A549 (cell line): ENCODE measurements around the gene VIPR2. TPM values are rescaled to one million over a fixed set of nuclear protein-coding genes. Genes with fewer than 3 reads are reported as not detected.

ENCODE experiments used
- ATAC-seq, 2 experiments: fragments of 200-7000 bp in 1 of 2; fragments of >200 bp in 1 of 2; cut with Nextera tagmentation in 1 of 2; cut with Tn5 transposase in 1 of 2; 3 replicates each; pipeline versions ENCODE4 v1.8.0 to v1.9.1; 2018 to 2020; ENCODE audit warnings: mild to moderate bottlenecking in 1 of 2, moderate library complexity in 1 of 2
- CTCF ChIA-PET: fragments of 300-600 bp; sonication (Branson Sonifier 250); formaldehyde crosslinking; extraction: SDS; loops from one replicate; lab custom pipeline; 2021; ENCODE audit warnings: antibody characterized with exemption, inconsistent platforms; lab: Yijun Ruan, JAX
- POLR2A ChIA-PET: fragments of 350-600 bp; formaldehyde crosslinking; extraction: SDS; loops from one replicate; lab custom pipeline; 2021; ENCODE audit warnings: antibody characterized with exemption, inconsistent platforms; lab: Yijun Ruan, JAX
- DNase-seq, 2 experiments: peaks; one replicate each; pipeline versions ENCODE4 v3.0.0 to v3.0.0-alpha.2; 2011 to 2016; ENCODE audit warnings: low read depth in 1 of 2, low spot score in 1 of 2
- FAIRE-seq: peaks from 2 replicates; lab custom pipeline; 2011; peaks lifted over from hg19 to GRCh38; lab: Jason Lieb, UNC
- H3K27ac ChIP-seq, 2 experiments: fragments of >200 bp; sonication (Bioruptor Twin); formaldehyde crosslinking; 3 replicates each; pipeline ENCODE4 v1.5.1; 2016 to 2017
- H3K4me1 ChIP-seq: fragments of >200 bp; sonication (Bioruptor Twin); formaldehyde crosslinking; 3 replicates; pipeline ENCODE4 v1.6.1; 2016
- H3K4me2 ChIP-seq: fragments of >200 bp; sonication (Bioruptor Twin); formaldehyde crosslinking; 3 replicates; pipeline ENCODE4 v1.6.1; 2016
- H3K4me3 ChIP-seq: fragments of >200 bp; sonication (Bioruptor Twin); formaldehyde crosslinking; 3 replicates; pipeline ENCODE4 v1.5.1; 2016
- H3K9me3 ChIP-seq: fragments of >200 bp; sonication (Bioruptor Twin); formaldehyde crosslinking; 3 replicates; pipeline ENCODE4 v1.6.1; 2016
- CBX8 ChIP-seq: fragments of 200-600 bp; sonication (generic); IDR thresholded peaks from 2 replicates; pipeline ENCODE4 v1.6.1; 2016
- CEBPB ChIP-seq, 2 experiments: fragments of >200 bp in 1 of 2; sonication (Bioruptor Twin) in 1 of 2; formaldehyde crosslinking in 1 of 2; IDR thresholded peaks; 2 replicates each; pipeline ENCODE4 v1.6.1; 2012 to 2016
- E2F6 ChIP-seq: IDR thresholded peaks from 2 replicates; pipeline ENCODE4 v1.6.1; 2012; ENCODE audit warnings: low read depth, borderline replicate concordance
- EHMT2 ChIP-seq: fragments of 200-600 bp; sonication (generic); IDR thresholded peaks from 2 replicates; pipeline ENCODE4 v1.6.1; 2016; ENCODE audit warnings: antibody characterized with exemption, low read depth, mild to moderate bottlenecking, moderate library complexity
- ESRRA ChIP-seq: fragments of 150-350 bp; IDR thresholded peaks from 2 replicates; pipeline ENCODE4 v1.6.1; 2014; ENCODE audit warnings: mild to moderate bottlenecking, low read length, borderline replicate concordance
- GATA3 ChIP-seq: IDR thresholded peaks from 2 replicates; pipeline ENCODE4 v1.6.1; 2012; ENCODE audit warnings: borderline replicate concordance
- MAFK ChIP-seq: fragments of 450-650 bp; IDR thresholded peaks from 2 replicates; pipeline ENCODE4 v1.6.1; 2014; ENCODE audit not compliant: partially characterized antibody
- MAX ChIP-seq: IDR thresholded peaks from 2 replicates; pipeline ENCODE4 v1.6.1; 2012
- MAZ ChIP-seq: fragments of 150-350 bp; IDR thresholded peaks from 2 replicates; pipeline ENCODE4 v1.6.1; 2014; ENCODE audit warnings: antibody characterized with exemption, low read depth, low read length, borderline replicate concordance
- NFE2L2 ChIP-seq: fragments of 150-350 bp; conservative IDR thresholded peaks from 2 replicates; pipeline ENCODE4 v1.6.1; 2014; ENCODE audit warnings: low read length
- NPAS2 ChIP-seq: fragments of 250-450 bp; sonication (Bioruptor Pico); IDR thresholded peaks from 2 replicates; pipeline ENCODE4 v1.8.0; 2022; ENCODE audit warnings: mild to moderate bottlenecking, moderate library complexity, borderline replicate concordance
- NR3C1 ChIP-seq: fragments of >200 bp; sonication (Bioruptor Twin); formaldehyde crosslinking; IDR thresholded peaks from 3 replicates; pipeline ENCODE4 v1.6.1; 2017
- POLR2A ChIP-seq: IDR thresholded peaks from 2 replicates; pipeline ENCODE4 v1.6.1; 2012; ENCODE audit warnings: mild to moderate bottlenecking, low read length
- RARB ChIP-seq: fragments of 250-450 bp; sonication (Bioruptor Pico); IDR thresholded peaks from 2 replicates; pipeline ENCODE4 v1.8.0; 2021; ENCODE audit warnings: mild to moderate bottlenecking, moderate library complexity
- RNF2 ChIP-seq: fragments of 200-600 bp; sonication (generic); IDR thresholded peaks from 2 replicates; pipeline ENCODE4 v1.6.1; 2016; ENCODE audit warnings: low read depth, mild to moderate bottlenecking, antibody characterized with exemption, moderate library complexity, borderline replicate concordance
- USF2 ChIP-seq: fragments of 450-650 bp; IDR thresholded peaks from 2 replicates; pipeline ENCODE4 v1.6.1; 2014; ENCODE audit warnings: antibody characterized with exemption
- ZFP36 ChIP-seq: fragments of 450-650 bp; IDR thresholded peaks from 2 replicates; pipeline ENCODE4 v1.6.1; 2014; ENCODE audit warnings: borderline replicate concordance; ENCODE audit not compliant: partially characterized antibody
- whole genome bisulfite sequencing: methylation state at CpG from one replicate; pipeline ENCODE4 v1.1.6; 2017; ENCODE audit errors: missing lambda C conversion rate; 5-methylcytosine and 5-hydroxymethylcytosine counted together
- polyA plus RNA-seq, 4 experiments: library from polyadenylated mRNA; depleted of rRNA in 3 of 4; stranded (reverse); fragments of >200 nt; fragmentation: RNase III in 1 of 4; extraction: RNeasy Plus Mini Kit Qiagen cat#74134 plus additional on column Dnase treatment in 1 of 4; gene quantifications; 2 replicates in 3 of 4; 3 replicates in 1 of 4; pipeline ENCODE4 v1.2.3, GENCODE V29; 2011 to 2017
- TF ChIP-seq, protein P1 (sequence below): IDR thresholded peaks from 2 replicates; pipeline ENCODE4 v1.6.1; 2012
- TF ChIP-seq, protein P2 (sequence below): fragments of 250-450 bp; sonication (Bioruptor Pico); IDR thresholded peaks from 2 replicates; pipeline ENCODE4 v1.5.0; 2021; ENCODE audit warnings: mild to moderate bottlenecking, moderate library complexity, borderline replicate concordance
- TF ChIP-seq, protein P3 (sequence below): fragments of 150-350 bp; IDR thresholded peaks from 2 replicates; pipeline ENCODE4 v1.6.1; 2014; ENCODE audit warnings: low read depth, mild to moderate bottlenecking, low read length
- TF ChIP-seq, protein P4 (sequence below): fragments of 200-600 bp; sonication (generic); IDR thresholded peaks from 2 replicates; pipeline ENCODE4 v1.6.1; 2016; ENCODE audit warnings: antibody characterized with exemption, mild to moderate bottlenecking, moderate library complexity

The VIPR2 gene
- polyA plus RNA-seq, 2 of the 4 experiments (the other 2 are of a cell fraction): not detected

GRCh38 chr7:159067576-159068487 lies 76.8 kb downstream of the VIPR2 start:
- H3K27ac ChIP-seq: no peak overlapping the region
- H3K4me1 ChIP-seq: no peaks in the 10 kb centered on the region
- H3K4me3 ChIP-seq: no peak overlapping the region
- H3K4me2 ChIP-seq: no peak overlapping the region
- POLR2A ChIA-PET: no interaction called here
- no peak for ATAC-seq
- no peak for DNase-seq
- CTCF ChIA-PET: no interaction called here
- no peaks in the 10 kb centered on the region for H3K9me3 ChIP-seq
- no peak for FAIRE-seq
- peak; percentile 79 for TF ChIP-seq MAFK
- TF ChIP-seq GATA3: no peak
- 78% methylated on average over 13 of the region's 13 CpGs for WGBS

- TF ChIP-seq NPAS2 (no peak), NR3C1 (no peak), E2F6 (no peak), MAX (no peak), NFE2L2 (no peak), USF2 (no peak), RARB (no peak), MAZ (no peak), RNF2 (no peak), ZFP36 (no peak), CEBPB (IDR thresholded peaks at IDR 0.05) (no peak), POLR2A (no peak), EHMT2 (no peak), ESRRA (no peak), CBX8 (no peak)
- TF ChIP-seq, protein P1, sequence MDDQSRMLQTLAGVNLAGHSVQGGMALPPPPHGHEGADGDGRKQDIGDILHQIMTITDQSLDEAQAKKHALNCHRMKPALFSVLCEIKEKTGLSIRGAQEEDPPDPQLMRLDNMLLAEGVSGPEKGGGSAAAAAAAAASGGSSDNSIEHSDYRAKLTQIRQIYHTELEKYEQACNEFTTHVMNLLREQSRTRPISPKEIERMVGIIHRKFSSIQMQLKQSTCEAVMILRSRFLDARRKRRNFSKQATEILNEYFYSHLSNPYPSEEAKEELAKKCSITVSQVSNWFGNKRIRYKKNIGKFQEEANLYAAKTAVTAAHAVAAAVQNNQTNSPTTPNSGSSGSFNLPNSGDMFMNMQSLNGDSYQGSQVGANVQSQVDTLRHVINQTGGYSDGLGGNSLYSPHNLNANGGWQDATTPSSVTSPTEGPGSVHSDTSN: no peak
- TF ChIP-seq, protein P2, sequence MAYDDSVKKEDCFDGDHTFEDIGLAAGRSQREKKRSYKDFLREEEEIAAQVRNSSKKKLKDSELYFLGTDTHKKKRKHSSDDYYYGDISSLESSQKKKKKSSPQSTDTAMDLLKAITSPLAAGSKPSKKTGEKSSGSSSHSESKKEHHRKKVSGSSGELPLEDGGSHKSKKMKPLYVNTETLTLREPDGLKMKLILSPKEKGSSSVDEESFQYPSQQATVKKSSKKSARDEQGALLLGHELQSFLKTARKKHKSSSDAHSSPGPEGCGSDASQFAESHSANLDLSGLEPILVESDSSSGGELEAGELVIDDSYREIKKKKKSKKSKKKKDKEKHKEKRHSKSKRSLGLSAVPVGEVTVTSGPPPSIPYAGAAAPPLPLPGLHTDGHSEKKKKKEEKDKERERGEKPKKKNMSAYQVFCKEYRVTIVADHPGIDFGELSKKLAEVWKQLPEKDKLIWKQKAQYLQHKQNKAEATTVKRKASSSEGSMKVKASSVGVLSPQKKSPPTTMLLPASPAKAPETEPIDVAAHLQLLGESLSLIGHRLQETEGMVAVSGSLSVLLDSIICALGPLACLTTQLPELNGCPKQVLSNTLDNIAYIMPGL: no peak
- TF ChIP-seq, protein P3, sequence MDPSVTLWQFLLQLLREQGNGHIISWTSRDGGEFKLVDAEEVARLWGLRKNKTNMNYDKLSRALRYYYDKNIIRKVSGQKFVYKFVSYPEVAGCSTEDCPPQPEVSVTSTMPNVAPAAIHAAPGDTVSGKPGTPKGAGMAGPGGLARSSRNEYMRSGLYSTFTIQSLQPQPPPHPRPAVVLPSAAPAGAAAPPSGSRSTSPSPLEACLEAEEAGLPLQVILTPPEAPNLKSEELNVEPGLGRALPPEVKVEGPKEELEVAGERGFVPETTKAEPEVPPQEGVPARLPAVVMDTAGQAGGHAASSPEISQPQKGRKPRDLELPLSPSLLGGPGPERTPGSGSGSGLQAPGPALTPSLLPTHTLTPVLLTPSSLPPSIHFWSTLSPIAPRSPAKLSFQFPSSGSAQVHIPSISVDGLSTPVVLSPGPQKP: no peak
- TF ChIP-seq, protein P4, sequence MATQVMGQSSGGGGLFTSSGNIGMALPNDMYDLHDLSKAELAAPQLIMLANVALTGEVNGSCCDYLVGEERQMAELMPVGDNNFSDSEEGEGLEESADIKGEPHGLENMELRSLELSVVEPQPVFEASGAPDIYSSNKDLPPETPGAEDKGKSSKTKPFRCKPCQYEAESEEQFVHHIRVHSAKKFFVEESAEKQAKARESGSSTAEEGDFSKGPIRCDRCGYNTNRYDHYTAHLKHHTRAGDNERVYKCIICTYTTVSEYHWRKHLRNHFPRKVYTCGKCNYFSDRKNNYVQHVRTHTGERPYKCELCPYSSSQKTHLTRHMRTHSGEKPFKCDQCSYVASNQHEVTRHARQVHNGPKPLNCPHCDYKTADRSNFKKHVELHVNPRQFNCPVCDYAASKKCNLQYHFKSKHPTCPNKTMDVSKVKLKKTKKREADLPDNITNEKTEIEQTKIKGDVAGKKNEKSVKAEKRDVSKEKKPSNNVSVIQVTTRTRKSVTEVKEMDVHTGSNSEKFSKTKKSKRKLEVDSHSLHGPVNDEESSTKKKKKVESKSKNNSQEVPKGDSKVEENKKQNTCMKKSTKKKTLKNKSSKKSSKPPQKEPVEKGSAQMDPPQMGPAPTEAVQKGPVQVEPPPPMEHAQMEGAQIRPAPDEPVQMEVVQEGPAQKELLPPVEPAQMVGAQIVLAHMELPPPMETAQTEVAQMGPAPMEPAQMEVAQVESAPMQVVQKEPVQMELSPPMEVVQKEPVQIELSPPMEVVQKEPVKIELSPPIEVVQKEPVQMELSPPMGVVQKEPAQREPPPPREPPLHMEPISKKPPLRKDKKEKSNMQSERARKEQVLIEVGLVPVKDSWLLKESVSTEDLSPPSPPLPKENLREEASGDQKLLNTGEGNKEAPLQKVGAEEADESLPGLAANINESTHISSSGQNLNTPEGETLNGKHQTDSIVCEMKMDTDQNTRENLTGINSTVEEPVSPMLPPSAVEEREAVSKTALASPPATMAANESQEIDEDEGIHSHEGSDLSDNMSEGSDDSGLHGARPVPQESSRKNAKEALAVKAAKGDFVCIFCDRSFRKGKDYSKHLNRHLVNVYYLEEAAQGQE: no peak
- TF ChIP-seq, all 56 proteins: peak for 0
- 59% methylated on average over 18 of the region's 18 CpGs for WGBS
- ChIA-PET CTCF (no interaction called here), POLR2A (no interaction called here)
- no peak overlapping the region for H3K4me3 ChIP-seq
- FAIRE-seq (no peak), DNase-seq (no peak), ATAC-seq (no peak)
- no peaks in the 10 kb centered on the region for H3K9me3 ChIP-seq
- no peak overlapping the region for H3K4me2 ChIP-seq
- no peaks in the 10 kb centered on the region for H3K4me1 ChIP-seq
- H3K27ac ChIP-seq: no peak overlapping the region
Measured at GRCh38 chr7:159066816-159067575, 77.7 kb downstream of the VIPR2 start.
